Esophagus squamous epithelium (tissue), 5 donors: ENCODE measurements around the gene PRRC2B. TPM values are rescaled to one million over a fixed set of nuclear protein-coding genes. Genes with fewer than 3 reads are reported as not detected.

ENCODE experiments used
- DNase-seq: peaks from one replicate; lab custom pipeline; 2025; lab: John Stamatoyannopoulos, UW
- H3K27ac ChIP-seq, 4 donors: fragments of 200-600 bp; sonication (generic); one replicate each; pipeline ENCODE4 v1.5.1; 2016 to 2019; ENCODE audit warnings: mild to moderate bottlenecking in 1 of 4
- H3K27me3 ChIP-seq, 4 donors: fragments of 200-600 bp; sonication (generic); 1 replicate in 3 of 4; 2 replicates in 1 of 4; pipeline versions ENCODE4 v1.5.1 to v1.6.0; 2017 to 2021; ENCODE audit warnings: antibody characterized with exemption in 1 of 4
- H3K36me3 ChIP-seq, 3 donors: fragments of 200-600 bp; sonication (generic); one replicate each; pipeline ENCODE4 v1.5.1; 2016 to 2019
- H3K4me1 ChIP-seq, 3 donors: fragments of 200-600 bp; sonication (generic); one replicate each; pipeline ENCODE4 v1.5.1; 2017 to 2019
- H3K4me3 ChIP-seq, 4 donors: fragments of 200-600 bp; sonication (generic); 1 replicate in 3 of 4; 2 replicates in 1 of 4; pipeline ENCODE4 v1.5.1; 2016 to 2019; ENCODE audit warnings: mild to moderate bottlenecking in 2 of 4, moderate library complexity in 1 of 4
- H3K9me3 ChIP-seq, 3 donors: fragments of 200-600 bp; sonication (generic); one replicate each; pipeline ENCODE4 v1.5.1; 2016 to 2019
- POLR2A ChIP-seq, 4 donors: fragments of 450-650 bp; IDR thresholded peaks; one replicate each; pipeline ENCODE4 v1.6.1; 2017; ENCODE audit warnings: antibody characterized with exemption in 4 of 4, mild to moderate bottlenecking in 4 of 4, moderate library complexity in 3 of 4
- WGBS, 2 donors: methylation state at CpG; one replicate each; pipeline ENCODE4 v1.1.5; 2018; 5-methylcytosine and 5-hydroxymethylcytosine counted together
- intact Hi-C: fragments of 100-400 bp; cut with DNase I; formaldehyde crosslinking; loops from one replicate; pipeline ENCODE4 v1.15.0; 2022
- total RNA-seq, 4 donors: library from RNA; depleted of rRNA; stranded (reverse); fragments of >200 nt; gene quantifications; one replicate each; pipeline ENCODE4 v1.1.0, GENCODE V29; 2016
- TF ChIP-seq, protein P1 (sequence below), 6 experiments: fragments of 450-650 bp in 4 of 6; fragments of 200-600 bp in 2 of 6; sonication (generic) in 2 of 6; IDR thresholded peaks; one replicate each; pipeline ENCODE4 v1.5.1; 2016 to 2019; ENCODE audit warnings: antibody characterized with exemption in 6 of 6, mild to moderate bottlenecking in 4 of 6, moderate library complexity in 4 of 6
- donor health status: DM: yes; HTN: yes; CAD: no.

PRRC2B gene
- total RNA-seq, 4 donors from 2014 or later = 46.6 to 73.8 (median 62.9) TPM

DNA sequence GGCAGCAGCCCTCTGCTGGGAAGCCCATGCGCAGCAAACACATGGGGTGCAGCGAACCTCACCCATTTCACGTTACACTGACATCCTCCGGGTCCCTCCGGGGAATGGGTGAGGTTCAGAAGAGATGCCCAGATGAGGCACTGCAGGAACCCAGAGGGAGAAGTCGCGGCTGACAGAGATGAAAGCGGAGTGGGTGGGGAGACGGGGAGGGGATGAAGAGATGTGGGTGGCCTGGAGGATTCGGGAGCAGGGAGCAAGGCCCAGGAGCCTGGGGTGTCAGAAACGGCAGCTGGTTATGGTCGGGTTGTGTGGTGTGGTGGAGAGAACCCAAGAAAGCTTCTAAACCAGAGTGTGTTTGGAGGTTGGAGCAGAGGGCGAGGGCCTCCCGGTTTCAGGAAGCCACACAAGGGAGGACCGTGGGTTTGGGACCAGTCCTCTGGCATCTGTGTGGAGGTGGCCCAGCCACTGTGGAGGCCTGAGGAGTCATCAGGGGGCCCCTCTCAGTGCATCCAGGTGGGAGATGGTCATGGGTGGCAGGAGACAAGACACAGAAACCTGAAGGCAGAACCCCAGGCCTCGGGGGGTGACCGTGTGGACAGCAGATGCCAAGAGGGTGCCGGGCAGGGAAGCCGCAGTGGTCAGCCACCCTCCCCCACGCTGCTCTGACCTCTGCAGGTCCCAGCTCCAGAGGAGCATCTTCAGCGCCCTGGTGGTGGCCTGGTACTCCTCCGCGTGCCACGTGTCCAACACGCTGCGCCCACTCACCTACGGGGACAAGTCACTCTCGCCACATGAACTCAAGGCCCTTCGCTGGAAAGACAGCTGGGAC, 128.6 kb downstream of the PRRC2B start:
- TF ChIP-seq, protein P1, sequence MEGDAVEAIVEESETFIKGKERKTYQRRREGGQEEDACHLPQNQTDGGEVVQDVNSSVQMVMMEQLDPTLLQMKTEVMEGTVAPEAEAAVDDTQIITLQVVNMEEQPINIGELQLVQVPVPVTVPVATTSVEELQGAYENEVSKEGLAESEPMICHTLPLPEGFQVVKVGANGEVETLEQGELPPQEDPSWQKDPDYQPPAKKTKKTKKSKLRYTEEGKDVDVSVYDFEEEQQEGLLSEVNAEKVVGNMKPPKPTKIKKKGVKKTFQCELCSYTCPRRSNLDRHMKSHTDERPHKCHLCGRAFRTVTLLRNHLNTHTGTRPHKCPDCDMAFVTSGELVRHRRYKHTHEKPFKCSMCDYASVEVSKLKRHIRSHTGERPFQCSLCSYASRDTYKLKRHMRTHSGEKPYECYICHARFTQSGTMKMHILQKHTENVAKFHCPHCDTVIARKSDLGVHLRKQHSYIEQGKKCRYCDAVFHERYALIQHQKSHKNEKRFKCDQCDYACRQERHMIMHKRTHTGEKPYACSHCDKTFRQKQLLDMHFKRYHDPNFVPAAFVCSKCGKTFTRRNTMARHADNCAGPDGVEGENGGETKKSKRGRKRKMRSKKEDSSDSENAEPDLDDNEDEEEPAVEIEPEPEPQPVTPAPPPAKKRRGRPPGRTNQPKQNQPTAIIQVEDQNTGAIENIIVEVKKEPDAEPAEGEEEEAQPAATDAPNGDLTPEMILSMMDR (IDR thresholded peaks at IDR 0.05) = no peak
- no peak for TF ChIP-seq POLR2A (IDR thresholded peaks at IDR 0.05)
- 84 to 90% methylated on average over 18 to 28 of the region's 29 CpGs for WGBS, 2 donors
- intact Hi-C loops = loop anchor here (10.0 kb wide), 1 partner anchor 222 kb away; the partner anchor contains the start of gene RAPGEF1
- no peaks in the 10 kb centered on the region for H3K27me3 ChIP-seq
- no peak overlapping the region for H3K27ac ChIP-seq
- no peaks in the 10 kb centered on the region for H3K9me3 ChIP-seq
- peaks cover 23 to 100% (median 54%) of the 10 kb centered on the region in 3 donors for H3K36me3 ChIP-seq
- no peak overlapping the region for H3K4me3 ChIP-seq
- no peak for DNase-seq
- no peaks in the 10 kb centered on the region for H3K4me1 ChIP-seq

DNA sequence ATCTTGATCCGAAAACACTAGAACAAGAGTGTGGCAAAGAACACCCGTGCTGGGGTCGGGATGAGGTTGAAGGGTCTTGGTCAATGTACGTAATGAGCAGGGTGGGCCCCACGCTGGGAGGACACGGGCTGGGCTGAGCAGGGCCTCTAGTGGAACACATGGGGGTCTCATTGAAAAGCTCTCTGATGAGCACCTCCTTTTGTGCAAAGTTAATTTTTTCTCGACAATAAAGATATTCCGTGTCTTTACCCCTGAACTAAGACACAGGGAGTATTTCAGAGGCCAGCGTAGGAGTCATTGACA, 129.2 kb downstream of the PRRC2B start:
- H3K27ac ChIP-seq = no peak overlapping the region
- no peaks in the 10 kb centered on the region for H3K9me3 ChIP-seq
- no peak overlapping the region for H3K4me3 ChIP-seq
- H3K27me3 ChIP-seq = no peaks in the 10 kb centered on the region
- 89 to 91% methylated on average over 6 to 9 of the region's 9 CpGs for WGBS, 2 donors
- no peak for DNase-seq
- intact Hi-C loops = loop anchor here (10.0 kb wide), 1 partner anchor 222 kb away; the partner anchor contains the start of gene RAPGEF1
- H3K36me3 ChIP-seq = peaks cover 23 to 100% (median 52%) of the 10 kb centered on the region in 3 donors
- TF ChIP-seq POLR2A (IDR thresholded peaks at IDR 0.05) = no peak
- TF ChIP-seq, protein P1 (IDR thresholded peaks at IDR 0.05) = no peak
- no peaks in the 10 kb centered on the region for H3K4me1 ChIP-seq

DNA sequence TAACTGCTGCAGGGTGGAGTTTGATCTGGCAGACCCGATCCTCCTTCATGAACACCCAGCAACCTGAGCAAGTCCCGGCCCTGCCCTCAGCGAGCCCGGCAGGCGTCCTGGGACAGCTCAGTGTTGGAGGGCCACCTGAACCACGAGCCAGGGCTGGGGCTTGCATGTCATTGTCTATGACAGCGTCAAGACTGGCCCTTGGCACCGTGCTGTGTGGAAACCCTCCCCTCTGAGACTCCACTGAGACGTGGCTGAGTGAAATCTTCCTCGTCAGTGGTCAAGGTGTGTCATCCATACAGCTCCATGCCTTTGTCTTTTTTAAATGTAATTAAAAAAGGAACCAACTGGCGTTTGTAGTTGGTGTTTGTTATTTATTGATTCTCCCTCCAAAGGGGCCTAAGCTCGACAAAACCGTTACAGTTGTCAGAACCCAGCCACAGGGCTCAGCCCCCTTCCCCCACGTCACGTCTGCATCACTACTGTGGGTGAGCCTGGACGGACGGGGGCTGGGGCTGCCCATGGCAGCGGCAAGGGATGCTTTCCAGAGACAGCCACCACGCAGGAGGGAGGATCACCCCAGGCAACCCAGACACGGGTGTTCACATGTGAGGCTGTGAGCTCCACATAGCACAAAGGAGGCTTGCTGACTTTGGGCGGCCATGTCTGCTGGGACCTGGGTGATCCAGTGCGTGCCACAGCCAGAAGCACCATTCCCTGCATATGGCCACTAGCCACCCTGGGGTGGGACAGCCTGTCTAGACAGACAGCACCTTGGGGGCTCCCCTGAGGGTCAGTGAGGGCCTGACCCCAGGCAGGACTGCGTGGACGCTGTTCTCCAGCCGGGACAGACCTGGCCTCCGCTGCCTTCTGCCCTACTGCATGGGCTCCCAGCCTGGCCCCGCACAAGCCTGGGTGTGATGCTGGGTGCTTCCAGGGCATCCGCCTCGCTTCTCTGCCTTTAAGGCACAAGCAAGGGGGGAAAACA, 129.9 kb downstream of the PRRC2B start:
- no peak for TF ChIP-seq POLR2A (IDR thresholded peaks at IDR 0.05)
- TF ChIP-seq, protein P1 (IDR thresholded peaks at IDR 0.05) = no peak
- 68 to 100% methylated on average over 1 to 6 of the region's 29 CpGs for WGBS, 2 donors
- Histone ChIP-seq H3K9me3 (no peaks in the 10 kb centered on the region), H3K36me3 (peaks cover 21 to 100% (median 55%) of the 10 kb centered on the region in 3 donors), H3K27ac (no peak overlapping the region), H3K27me3 (no peaks in the 10 kb centered on the region), H3K4me1 (no peaks in the 10 kb centered on the region), H3K4me3 (no peak overlapping the region)
- DNase-seq = no peak
- intact Hi-C loops = loop anchor here (10.0 kb wide), 1 partner anchor 221 kb away; the partner anchor contains the start of gene RAPGEF1

DNA sequence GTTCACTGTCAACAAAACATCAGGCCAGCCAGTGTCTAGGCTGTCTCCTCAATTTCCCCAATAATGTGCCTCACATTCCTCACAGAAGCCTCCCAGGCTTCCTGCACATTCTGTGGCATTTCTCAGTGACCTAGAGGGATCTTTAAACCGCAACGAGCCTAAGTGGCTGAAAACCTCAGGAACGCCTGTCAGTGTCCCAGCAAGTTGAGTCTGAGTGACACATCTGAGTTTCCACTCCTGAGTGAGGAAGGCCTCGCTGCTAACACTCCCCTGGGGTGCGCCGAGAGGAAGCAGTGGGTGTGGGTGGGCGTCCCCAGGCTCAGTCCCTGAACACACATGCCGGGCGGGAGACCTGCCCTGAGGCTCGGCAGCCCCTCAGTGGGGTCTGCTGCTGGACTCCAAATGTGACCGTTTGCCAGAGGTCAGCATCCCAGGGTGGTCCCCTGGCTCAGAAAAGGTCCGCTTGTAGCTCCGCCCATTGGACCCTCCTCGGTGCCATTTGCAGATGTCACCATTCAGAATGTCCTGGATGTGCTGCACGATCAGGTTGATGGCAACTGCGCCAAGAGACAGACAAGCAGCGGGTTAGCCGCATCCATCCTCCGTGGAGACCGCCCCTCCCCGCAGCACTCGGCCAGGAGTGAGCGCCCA, 130.9 kb downstream of the PRRC2B start:
- DNase-seq = no peak
- Histone ChIP-seq H3K27me3 (no peaks in the 10 kb centered on the region), H3K4me1 (peaks cover 2 to 7% (median 4%) of the 10 kb centered on the region in 3 donors), H3K36me3 (peaks cover 26 to 100% (median 56%) of the 10 kb centered on the region in 3 donors), H3K27ac (no peak overlapping the region), H3K9me3 (no peaks in the 10 kb centered on the region), H3K4me3 (no peak overlapping the region)
- intact Hi-C loops = loop anchor here (10.0 kb wide), 1 partner anchor 220 kb away; the partner anchor contains the start of gene RAPGEF1
- WGBS, 2 donors = 20 to 60% methylated on average over 1 to 2 of the region's 23 CpGs
- TF ChIP-seq, protein P1 (IDR thresholded peaks at IDR 0.05) = no peak
- no peak for TF ChIP-seq POLR2A (IDR thresholded peaks at IDR 0.05)
